H1 (cell line): Measurements from ENCODE around the gene ETV5.

Experiments used
- BCL11A ChIP-seq, 2 experiments: IDR thresholded peaks; one replicate each; pipeline ENCODE4 v1.6.1; 2011; ENCODE audit warnings: low read depth in 2 of 2, low read length in 2 of 2, mild to moderate bottlenecking in 2 of 2
- CBX5 ChIP-seq: fragments of 300-800, 300-1000 bp; sonication (generic); IDR thresholded peaks from 2 replicates; pipeline ENCODE4 v1.7.1; 2016; ENCODE audit warnings: antibody characterized with exemption, low read length, low read depth
- CHD1 ChIP-seq: IDR thresholded peaks from 2 replicates; pipeline ENCODE4 v1.6.1; 2012; ENCODE audit warnings: low read depth, low read length, improper control_type of control experiment
- EZH2 ChIP-seq: fragments of 200-600 bp; sonication (generic); IDR thresholded peaks from 2 replicates; pipeline ENCODE4 v1.7.1; 2012; ENCODE audit warnings: low read depth, mild to moderate bottlenecking, moderate library complexity, low read length, inconsistent platforms; ENCODE audit not compliant: severe bottlenecking
- POLR2A ChIP-seq, 2 experiments: IDR thresholded peaks; 1 replicate in 1 of 2; 2 replicates in 1 of 2; pipeline ENCODE4 v1.6.1; 2011; ENCODE audit warnings: low read depth in 2 of 2, low read length in 2 of 2, mild to moderate bottlenecking in 2 of 2; ENCODE audit errors: control extremely low read depth in 1 of 2
- POLR2AphosphoS5 ChIP-seq: IDR thresholded peaks from 2 replicates; pipeline ENCODE4 v1.6.1; 2011; ENCODE audit warnings: low read depth, low read length
- RBBP5 ChIP-seq: IDR thresholded peaks from 2 replicates; pipeline ENCODE4 v1.7.1; 2012; ENCODE audit warnings: low read depth, mild to moderate bottlenecking, inconsistent platforms, low read length, moderate library complexity, borderline replicate concordance
- RFX5 ChIP-seq: IDR thresholded peaks from 2 replicates; pipeline ENCODE4 v1.6.1; 2011; ENCODE audit warnings: low read depth, low read length, improper control_type of control experiment, borderline replicate concordance
- YY1 ChIP-seq: IDR thresholded peaks from 2 replicates; pipeline ENCODE4 v1.6.1; 2011; ENCODE audit warnings: low read depth, mild to moderate bottlenecking, low read length
- TF ChIP-seq, protein P1 (sequence below), 3 experiments: IDR thresholded peaks; 1 replicate in 2 of 3; 2 replicates in 1 of 3; pipeline versions ENCODE4 v1.5.1 to v1.6.1; 2011; ENCODE audit warnings: low read length in 3 of 3, mild to moderate bottlenecking in 3 of 3, inconsistent platforms in 2 of 3, low read depth in 1 of 3, moderate library complexity in 1 of 3; ENCODE audit not compliant: insufficient read depth in 1 of 3; ENCODE audit errors: control extremely low read depth in 1 of 3
- TF ChIP-seq, protein P2 (sequence below): IDR thresholded peaks from 2 replicates; pipeline ENCODE4 v1.6.1; 2011; ENCODE audit warnings: low read depth, mild to moderate bottlenecking, low read length; ENCODE audit not compliant: insufficient read depth
- TF ChIP-seq, protein P3 (sequence below): IDR thresholded peaks from 2 replicates; pipeline ENCODE4 v1.6.1; 2012; ENCODE audit warnings: low read length, inconsistent platforms

GRCh38 chr3:186100398-186100797 is 8.5 kb downstream of the ETV5 start:
- no peak for TF ChIP-seq CHD1
- no peak for TF ChIP-seq BCL11A (IDR thresholded peaks at IDR 0.05; ENCODE audit: low read depth in 2 of 2, low read length in 2 of 2)
- no peak for TF ChIP-seq EZH2
- TF ChIP-seq, protein P1, sequence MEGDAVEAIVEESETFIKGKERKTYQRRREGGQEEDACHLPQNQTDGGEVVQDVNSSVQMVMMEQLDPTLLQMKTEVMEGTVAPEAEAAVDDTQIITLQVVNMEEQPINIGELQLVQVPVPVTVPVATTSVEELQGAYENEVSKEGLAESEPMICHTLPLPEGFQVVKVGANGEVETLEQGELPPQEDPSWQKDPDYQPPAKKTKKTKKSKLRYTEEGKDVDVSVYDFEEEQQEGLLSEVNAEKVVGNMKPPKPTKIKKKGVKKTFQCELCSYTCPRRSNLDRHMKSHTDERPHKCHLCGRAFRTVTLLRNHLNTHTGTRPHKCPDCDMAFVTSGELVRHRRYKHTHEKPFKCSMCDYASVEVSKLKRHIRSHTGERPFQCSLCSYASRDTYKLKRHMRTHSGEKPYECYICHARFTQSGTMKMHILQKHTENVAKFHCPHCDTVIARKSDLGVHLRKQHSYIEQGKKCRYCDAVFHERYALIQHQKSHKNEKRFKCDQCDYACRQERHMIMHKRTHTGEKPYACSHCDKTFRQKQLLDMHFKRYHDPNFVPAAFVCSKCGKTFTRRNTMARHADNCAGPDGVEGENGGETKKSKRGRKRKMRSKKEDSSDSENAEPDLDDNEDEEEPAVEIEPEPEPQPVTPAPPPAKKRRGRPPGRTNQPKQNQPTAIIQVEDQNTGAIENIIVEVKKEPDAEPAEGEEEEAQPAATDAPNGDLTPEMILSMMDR (IDR thresholded peaks at IDR 0.05; ENCODE audit: control extremely low read depth in 1 of 3, insufficient read depth in 1 of 3, low read depth in 1 of 3, low read length in 3 of 3): no peak
- TF ChIP-seq POLR2A (IDR thresholded peaks at IDR 0.05; ENCODE audit: control extremely low read depth in 1 of 2, low read depth in 2 of 2, low read length in 2 of 2): no peak
- TF ChIP-seq RFX5: no peak
- TF ChIP-seq YY1: no peak
- TF ChIP-seq, protein P2, sequence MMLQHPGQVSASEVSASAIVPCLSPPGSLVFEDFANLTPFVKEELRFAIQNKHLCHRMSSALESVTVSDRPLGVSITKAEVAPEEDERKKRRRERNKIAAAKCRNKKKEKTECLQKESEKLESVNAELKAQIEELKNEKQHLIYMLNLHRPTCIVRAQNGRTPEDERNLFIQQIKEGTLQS: no peak
- TF ChIP-seq CBX5: no peak
- no peak for TF ChIP-seq RBBP5
- TF ChIP-seq, protein P3, sequence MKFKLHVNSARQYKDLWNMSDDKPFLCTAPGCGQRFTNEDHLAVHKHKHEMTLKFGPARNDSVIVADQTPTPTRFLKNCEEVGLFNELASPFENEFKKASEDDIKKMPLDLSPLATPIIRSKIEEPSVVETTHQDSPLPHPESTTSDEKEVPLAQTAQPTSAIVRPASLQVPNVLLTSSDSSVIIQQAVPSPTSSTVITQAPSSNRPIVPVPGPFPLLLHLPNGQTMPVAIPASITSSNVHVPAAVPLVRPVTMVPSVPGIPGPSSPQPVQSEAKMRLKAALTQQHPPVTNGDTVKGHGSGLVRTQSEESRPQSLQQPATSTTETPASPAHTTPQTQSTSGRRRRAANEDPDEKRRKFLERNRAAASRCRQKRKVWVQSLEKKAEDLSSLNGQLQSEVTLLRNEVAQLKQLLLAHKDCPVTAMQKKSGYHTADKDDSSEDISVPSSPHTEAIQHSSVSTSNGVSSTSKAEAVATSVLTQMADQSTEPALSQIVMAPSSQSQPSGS: no peak
- no peak for TF ChIP-seq POLR2AphosphoS5
